Fibroblast of pulmonary artery (primary cell): ENCODE measurements around the gene WEE2.
A peak's percentile ranks its signal among the peaks of the same experiment; 100 is the strongest.

ENCODE experiments used
- DNase-seq: peaks from one replicate; pipeline ENCODE4 v3.0.0-alpha.2; 2010; ENCODE audit warnings: low read depth
- H3K4me3 ChIP-seq: replicated peaks from 2 replicates; pipeline ENCODE4 v1.5.1; 2011; ENCODE audit warnings: low read depth, mild to moderate bottlenecking, control low read depth, low read length, moderate library complexity
- CTCF ChIP-seq: IDR thresholded peaks from 2 replicates; pipeline ENCODE4 v1.5.1; 2011; ENCODE audit warnings: mild to moderate bottlenecking, control low read depth, low read length, inconsistent platforms; ENCODE audit errors: missing control alignments

WEE2 gene

GRCh38 chr7:141722529-141722928 lies 14.4 kb downstream of the WEE2 start:
- DNase-seq: no peak
- no peak overlapping the region for H3K4me3 ChIP-seq
- no peak for TF ChIP-seq CTCF

- no peak for TF ChIP-seq CTCF
- no peak overlapping the region for H3K4me3 ChIP-seq
- DNase-seq: no peak
Measured at GRCh38 chr7:141729020-141729419, 20.9 kb downstream of the WEE2 start.

DNA sequence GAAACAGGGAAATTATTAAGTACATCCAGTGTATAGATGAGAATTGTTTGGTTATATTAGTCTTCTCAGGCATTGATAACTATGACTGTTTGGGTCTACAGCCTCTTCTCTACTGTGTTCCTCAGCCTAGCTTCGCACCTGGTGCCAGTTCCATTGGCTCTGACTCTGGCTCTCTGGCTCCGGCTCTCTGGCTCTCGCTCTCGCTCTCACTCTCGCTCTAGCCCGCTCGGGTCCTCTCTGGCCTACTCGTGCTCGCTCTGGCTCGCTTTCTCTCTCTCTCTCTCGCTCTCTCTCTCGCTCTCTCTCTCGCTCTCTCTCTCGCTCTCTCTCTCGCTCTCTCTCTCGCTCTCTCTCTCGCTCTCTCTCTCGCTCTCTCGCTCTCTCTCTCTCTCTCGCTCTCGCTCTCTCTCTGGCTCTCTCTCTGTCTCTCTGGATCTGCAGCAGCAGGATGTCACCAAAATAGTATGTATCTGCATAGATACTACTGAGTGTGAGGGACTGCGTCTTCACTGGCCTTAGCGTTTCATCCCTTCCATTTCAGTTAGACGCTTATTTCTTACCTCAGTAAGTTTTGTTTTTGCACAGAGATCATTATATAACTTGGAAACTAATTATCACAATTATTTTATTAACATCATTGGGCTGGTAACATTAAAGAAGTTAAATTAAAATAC lies 23.5 kb downstream of the WEE2 start:
- DNase-seq: peak; percentile 23
- no peak for TF ChIP-seq CTCF
- H3K4me3 ChIP-seq: no peak overlapping the region

- H3K4me3 ChIP-seq: peak overlapping the region; percentile 93
- peak; percentile 23 for DNase-seq
- TF ChIP-seq CTCF: no peak
Measured at GRCh38 chr7:141737118-141737835, 29.1 kb downstream of the WEE2 start.

DNA sequence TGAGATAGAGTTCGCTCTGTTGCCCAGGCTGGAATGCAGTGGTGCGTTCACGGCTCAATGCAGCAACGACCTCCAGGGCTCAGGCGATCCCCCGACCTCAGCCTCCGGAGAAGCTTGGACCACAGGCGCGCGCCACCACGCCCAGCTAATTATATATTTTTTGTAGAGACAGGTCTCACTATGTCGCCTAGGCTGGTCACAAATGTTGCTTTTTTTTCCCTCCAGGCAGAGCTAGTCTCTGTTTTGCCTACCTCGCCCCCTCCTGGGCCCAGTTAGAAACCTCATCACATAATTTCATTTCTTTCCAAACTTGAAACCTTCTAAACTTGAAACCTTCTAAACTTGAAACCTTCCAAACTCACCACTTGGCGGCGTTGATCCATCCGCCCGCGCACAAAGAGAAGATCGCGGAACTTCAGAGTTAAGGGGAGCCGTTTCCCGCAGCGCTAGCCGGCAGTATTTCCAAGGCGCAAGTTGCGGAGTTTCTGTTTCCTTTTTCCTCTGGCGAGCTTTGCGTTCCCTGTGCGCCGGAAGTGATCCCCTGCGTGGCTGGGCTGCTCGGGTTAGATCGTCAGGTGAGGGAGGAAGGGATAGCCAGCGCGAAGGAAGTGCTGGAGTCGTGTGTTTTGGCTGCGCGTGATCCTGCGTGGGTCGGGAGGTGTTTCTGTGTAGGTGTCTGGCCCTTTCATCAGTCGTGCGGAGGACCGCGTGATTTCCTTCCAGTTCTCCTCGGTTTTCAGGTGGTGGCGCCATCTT lies 29.9 kb downstream of the WEE2 start, which contains the start of gene SSBP1:
Gene SSBP1 (plus strand): TSS at position 523 of the 756 bp plus-strand sequence. CDS start 809 bp downstream, outside the sequence.
- DNase-seq: peak; percentile 98
- peak within 1 kb of the TSS; percentile 93 for H3K4me3 ChIP-seq
- peak; percentile 78 for TF ChIP-seq CTCF

DNA sequence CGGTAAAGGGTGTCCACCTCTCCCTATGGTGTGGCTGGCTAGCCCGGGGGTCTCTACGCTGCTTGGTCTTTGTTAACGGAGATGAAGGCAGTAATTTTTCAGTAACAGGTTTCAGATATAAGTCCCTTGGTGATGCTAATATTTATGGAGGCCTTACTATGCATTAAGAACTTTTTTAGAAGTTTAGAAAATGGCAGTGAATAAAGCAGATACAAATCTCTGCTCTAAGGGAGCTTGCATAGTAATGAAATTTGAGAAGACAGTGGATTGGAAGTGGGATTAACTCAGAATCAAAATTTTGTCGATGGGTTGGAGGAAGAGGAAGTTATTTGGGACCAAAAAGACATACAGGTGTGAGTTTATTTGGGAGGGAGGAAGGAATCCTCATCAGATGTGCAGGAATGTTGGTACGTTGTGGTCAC lies 30.4 kb downstream of the WEE2 start:
- peak overlapping the region; percentile 93 for H3K4me3 ChIP-seq
- no peak for DNase-seq
- TF ChIP-seq CTCF: peak; percentile 25
